Prostate gland (tissue), 2 donors: ENCODE measurements around the gene CHST5. TPM values are rescaled to one million over a fixed set of nuclear protein-coding genes. Genes with fewer than 3 reads are reported as not detected.

Experiments used
- DNase-seq: peaks from one replicate; pipeline ENCODE4 v3.0.0-alpha.2; 2019; ENCODE audit warnings: low spot score
- H3K27ac ChIP-seq, 2 donors: fragments of 200-600 bp; sonication (generic); 2 replicates each; pipeline ENCODE4 v1.5.1; 2017 to 2019
- H3K27me3 ChIP-seq: fragments of 200-600 bp; sonication (generic); replicated peaks from 2 replicates; pipeline ENCODE4 v1.5.1; 2019; ENCODE audit not compliant: insufficient read depth
- H3K36me3 ChIP-seq, 2 donors: fragments of 200-600 bp; sonication (generic); 1 replicate in 1 of 2; 2 replicates in 1 of 2; pipeline versions ENCODE4 v1.5.1 to v1.8.1; 2017 to 2019
- H3K4me1 ChIP-seq: fragments of 200-600 bp; sonication (generic); replicated peaks from 2 replicates; pipeline ENCODE4 v1.5.1; 2019
- H3K4me3 ChIP-seq, 2 donors: fragments of 200-600 bp; sonication (generic); 2 replicates each; pipeline ENCODE4 v1.5.1; 2017 to 2019
- H3K9me3 ChIP-seq: fragments of 200-600 bp; sonication (generic); 2 replicates; pipeline ENCODE4 v1.5.1; 2017
- CTCF ChIP-seq, 4 experiments: fragments of 200-600 bp in 2 of 4; fragments of 450-650 bp in 2 of 4; sonication (generic) in 2 of 4; IDR thresholded peaks; 1 replicate in 3 of 4; 2 replicates in 1 of 4; pipeline ENCODE4 v1.5.1; 2016 to 2019; ENCODE audit warnings: antibody characterized with exemption in 4 of 4, mild to moderate bottlenecking in 2 of 4, moderate library complexity in 2 of 4
- POLR2A ChIP-seq: fragments of 450-650 bp; IDR thresholded peaks from one replicate; pipeline ENCODE4 v1.6.1; 2016; ENCODE audit warnings: antibody characterized with exemption, mild to moderate bottlenecking
- POLR2AphosphoS5 ChIP-seq: sonication (generic); formaldehyde crosslinking; IDR thresholded peaks from one replicate; pipeline ENCODE4 v1.6.1; 2017; ENCODE audit warnings: antibody characterized with exemption
- WGBS: methylation state at CpG from one replicate; pipeline ENCODE4 v1.1.5; 2018; 5-methylcytosine and 5-hydroxymethylcytosine counted together
- intact Hi-C: fragments of 100-400 bp; cut with DNase I; formaldehyde crosslinking; loops from one replicate; pipeline ENCODE4 v1.14.2; 2022
- total RNA-seq, 2 donors: library from RNA; depleted of rRNA; stranded (reverse); fragments of >200 nt; gene quantifications; one replicate each; pipeline ENCODE4 v1.1.0, GENCODE V29; 2016

The CHST5 gene
- total RNA-seq: under 1 TPM in 1 of 2 donors, not detected in 1; 0.23 TPM

- 96% methylated on average over 7 of the region's 7 CpGs for WGBS
- no peaks in the 10 kb centered on the region for H3K9me3 ChIP-seq
- intact Hi-C loops: no loop called here
- TF ChIP-seq CTCF (IDR thresholded peaks at IDR 0.05): no peak
- TF ChIP-seq POLR2AphosphoS5: no peak
- TF ChIP-seq POLR2A: no peak
- H3K4me1 ChIP-seq: no peaks in the 10 kb centered on the region
- no peak for DNase-seq
- H3K27ac ChIP-seq: no peak within 1 kb of the TSS
- H3K27me3 ChIP-seq: no peaks in the 10 kb centered on the region
- no peak within 1 kb of the TSS for H3K4me3 ChIP-seq
- no peaks in the 10 kb centered on the region for H3K36me3 ChIP-seq
These were observed at the start of gene CHST5 for GRCh38 chr16:75535901-75536300. Gene CHST5, minus strand, starts transcription at chr16:75536108. Its CDS starts 5,724 bp downstream, at chr16:75530384.

DNA sequence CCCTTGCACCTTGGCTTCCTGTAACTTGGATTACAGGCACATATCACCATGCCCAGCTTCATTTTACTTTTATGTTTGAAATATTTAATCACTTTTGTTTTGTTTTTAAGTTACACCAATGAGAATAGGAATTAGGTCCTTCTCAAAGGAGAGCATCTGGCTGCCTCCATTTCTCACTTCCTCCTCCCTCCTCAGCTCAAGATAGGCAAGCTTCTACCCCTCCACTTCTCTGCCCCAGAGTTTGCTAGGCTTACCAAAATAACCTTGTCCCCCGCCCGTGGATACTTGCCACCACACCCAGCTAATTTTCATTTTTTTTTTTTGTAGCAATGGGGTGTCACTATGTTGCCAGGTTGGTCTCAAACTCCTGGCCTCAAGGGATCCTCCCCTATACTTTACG lies 48.2 kb upstream of the CHST5 start:
- Histone ChIP-seq H3K9me3 (no peaks in the 10 kb centered on the region), H3K36me3 (no peaks in the 10 kb centered on the region), H3K4me1 (no peaks in the 10 kb centered on the region), H3K27me3 (no peaks in the 10 kb centered on the region), H3K4me3 (no peak overlapping the region), H3K27ac (no peak overlapping the region)
- WGBS: 80% methylated on average over 3 of the region's 3 CpGs
- TF ChIP-seq POLR2AphosphoS5: no peak
- TF ChIP-seq CTCF (IDR thresholded peaks at IDR 0.05): no peak
- no peak for TF ChIP-seq POLR2A
- intact Hi-C loops: no loop called here
- DNase-seq: no peak

DNA sequence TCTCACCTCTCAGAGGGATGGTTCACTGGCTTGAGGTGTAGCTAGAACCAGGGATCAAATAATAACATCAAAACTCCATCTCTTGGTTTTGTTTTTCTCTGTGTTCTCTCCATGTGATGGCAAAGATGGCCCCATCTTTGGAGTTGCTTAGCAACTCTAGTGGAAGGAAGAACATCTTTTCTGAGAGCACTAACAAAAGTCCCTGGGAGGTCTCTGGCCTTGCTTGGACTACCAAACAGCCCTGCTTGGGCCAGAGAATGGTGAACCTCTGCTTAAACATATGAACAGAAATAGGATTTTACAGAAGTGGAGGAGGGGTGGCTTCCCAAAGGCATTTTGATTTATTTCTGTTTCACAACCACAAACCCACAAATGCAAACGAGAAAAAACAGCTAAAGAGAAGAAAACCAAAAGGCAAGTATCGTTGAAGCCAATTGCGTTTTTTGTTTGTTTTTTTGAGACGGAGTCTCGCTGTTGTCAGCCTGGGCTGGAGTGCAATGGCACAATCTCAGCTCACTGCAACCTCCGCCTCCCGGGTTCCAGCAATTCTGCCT lies 43.5 kb upstream of the CHST5 start:
- Histone ChIP-seq H3K4me1 (no peaks in the 10 kb centered on the region), H3K36me3 (no peaks in the 10 kb centered on the region), H3K27me3 (no peaks in the 10 kb centered on the region), H3K27ac (no peak overlapping the region), H3K4me3 (no peak overlapping the region), H3K9me3 (no peaks in the 10 kb centered on the region)
- intact Hi-C loops: no loop called here
- TF ChIP-seq POLR2AphosphoS5: no peak
- TF ChIP-seq POLR2A: no peak
- no peak for DNase-seq
- WGBS: 89% methylated on average over 7 of the region's 7 CpGs

- no peak overlapping the region for H3K27ac ChIP-seq
- 91% methylated on average over 2 of the region's 2 CpGs for WGBS
- TF ChIP-seq POLR2AphosphoS5 (no peak), CTCF (IDR thresholded peaks at IDR 0.05) (no peak), POLR2A (no peak)
- DNase-seq: no peak
- no peak overlapping the region for H3K4me3 ChIP-seq
- no peaks in the 10 kb centered on the region for H3K4me1 ChIP-seq
- intact Hi-C loops: no loop called here
- no peaks in the 10 kb centered on the region for H3K27me3 ChIP-seq
- H3K9me3 ChIP-seq: no peaks in the 10 kb centered on the region
- no peaks in the 10 kb centered on the region for H3K36me3 ChIP-seq
These were observed 42.8 kb upstream of the CHST5 start for GRCh38 chr16:75578725-75579124.

- no peak overlapping the region for H3K4me3 ChIP-seq
- DNase-seq: no peak
- 92% methylated on average over 7 of the region's 7 CpGs for WGBS
- H3K9me3 ChIP-seq: no peaks in the 10 kb centered on the region
- intact Hi-C loops: no loop called here
- no peak for TF ChIP-seq POLR2AphosphoS5
- H3K27me3 ChIP-seq: no peaks in the 10 kb centered on the region
- H3K27ac ChIP-seq: no peak overlapping the region
- H3K4me1 ChIP-seq: no peaks in the 10 kb centered on the region
- no peaks in the 10 kb centered on the region for H3K36me3 ChIP-seq
These were observed 42.3 kb upstream of the CHST5 start for GRCh38 chr16:75578212-75578611.

DNA sequence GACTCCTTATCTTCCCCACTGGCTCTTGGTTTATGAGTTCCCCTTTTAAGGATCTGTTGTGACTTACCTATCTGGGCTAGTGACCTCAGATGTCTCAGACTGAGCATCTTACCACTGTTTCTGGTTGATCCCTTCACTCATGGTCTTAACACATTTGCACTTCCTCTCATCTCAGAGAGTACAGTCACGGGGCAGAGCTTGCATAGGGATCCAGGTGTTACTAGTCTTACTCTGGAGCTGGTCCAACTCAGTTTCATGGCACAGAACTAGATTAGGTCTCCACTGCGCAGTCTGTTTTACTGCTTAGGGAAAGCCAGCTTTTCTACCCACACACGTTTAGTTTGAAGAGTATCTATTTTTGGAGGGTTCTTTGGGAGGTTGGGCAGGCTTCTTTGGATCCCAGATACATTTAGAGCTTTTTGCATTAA lies 40.5 kb upstream of the CHST5 start:
- intact Hi-C loops: no loop called here
- H3K36me3 ChIP-seq: peaks cover 0 to 9% of the 10 kb centered on the region in 2 donors
- WGBS: 28% methylated on average over 3 of the region's 3 CpGs
- no peaks in the 10 kb centered on the region for H3K4me1 ChIP-seq
- no peak overlapping the region for H3K4me3 ChIP-seq
- TF ChIP-seq POLR2AphosphoS5 (no peak), POLR2A (no peak), CTCF (IDR thresholded peaks at IDR 0.05) (no peak)
- no peaks in the 10 kb centered on the region for H3K9me3 ChIP-seq
- DNase-seq: no peak
- no peaks in the 10 kb centered on the region for H3K27me3 ChIP-seq
- no peak overlapping the region for H3K27ac ChIP-seq
